ENCODE results near the gene GTPBP4.
A peak's percentile ranks its signal among the peaks of the same experiment; 100 is the strongest.

The GTPBP4 gene

DNA sequence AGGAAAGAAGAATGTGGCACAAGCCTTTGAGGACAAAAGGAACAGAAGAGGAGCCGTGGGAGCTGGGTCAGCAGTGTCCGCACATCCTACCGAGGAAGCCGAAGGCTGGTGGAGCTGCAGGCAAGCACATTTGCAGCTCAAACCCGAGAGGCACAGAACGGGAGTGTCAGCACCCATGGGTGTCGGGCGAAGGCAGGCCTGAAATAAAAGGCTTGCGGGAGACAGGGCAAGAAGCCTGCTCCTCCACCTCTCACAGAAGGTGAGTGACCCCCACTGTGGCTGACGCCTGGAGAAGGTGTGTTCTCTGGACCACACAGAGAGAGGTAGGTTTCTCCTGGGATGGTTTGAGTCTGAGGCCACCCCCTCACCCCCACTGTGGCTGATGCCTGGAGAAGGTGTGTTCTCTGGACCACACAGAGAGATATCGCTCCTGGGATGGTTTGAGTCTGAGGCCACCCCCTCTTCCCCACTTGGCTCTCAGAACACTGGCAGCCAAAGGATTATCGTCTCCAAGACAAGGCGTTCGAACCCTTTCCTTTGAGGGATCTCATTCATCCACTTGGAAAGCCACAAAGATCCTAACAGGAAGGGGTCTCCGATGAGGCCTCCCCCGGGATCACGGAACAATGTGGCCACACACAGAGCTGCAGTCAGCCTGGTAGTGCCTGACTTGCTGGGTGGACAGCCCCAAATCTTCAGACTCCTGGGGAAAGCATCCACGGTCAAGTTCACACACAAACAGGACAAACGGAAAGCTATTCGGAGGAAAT lies 21.6 kb upstream of the GTPBP4 start:
- FAIRE-seq (no peak), DNase-seq (ENCODE audit: low spot score) (no peak)

DNA sequence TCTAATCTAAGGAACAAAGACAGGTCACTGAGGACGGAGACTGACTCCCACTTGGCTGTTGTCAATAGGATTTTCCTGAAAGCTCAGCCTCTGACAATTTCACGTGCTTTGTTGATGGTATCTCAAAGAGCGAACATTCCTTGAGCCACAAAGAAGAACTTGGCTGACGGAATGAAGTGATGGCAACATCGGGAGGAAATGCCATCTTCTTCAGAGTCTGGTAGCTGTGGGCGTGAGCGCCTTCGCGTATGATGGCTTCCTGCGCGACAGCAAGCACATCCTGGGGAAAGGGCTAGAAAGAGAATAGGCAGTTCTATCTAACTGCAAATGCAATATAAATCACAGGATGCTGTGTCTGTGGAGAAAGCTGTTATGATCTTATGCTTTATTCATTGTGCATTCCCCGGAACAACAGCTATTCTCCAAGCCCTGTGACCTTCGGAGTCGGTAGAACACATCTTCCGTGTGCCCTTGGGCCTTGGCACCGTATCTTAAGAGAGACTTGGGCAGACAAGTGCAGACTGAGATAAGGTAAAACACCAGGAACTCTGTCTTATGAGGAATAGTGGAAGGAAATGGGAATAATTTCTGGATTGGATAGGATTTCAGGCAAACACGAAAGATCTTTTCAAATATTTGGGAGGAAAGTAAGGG lies 19.6 kb upstream of the GTPBP4 start:
- no peak for DNase-seq (ENCODE audit: low spot score)
- no peak for FAIRE-seq

DNA sequence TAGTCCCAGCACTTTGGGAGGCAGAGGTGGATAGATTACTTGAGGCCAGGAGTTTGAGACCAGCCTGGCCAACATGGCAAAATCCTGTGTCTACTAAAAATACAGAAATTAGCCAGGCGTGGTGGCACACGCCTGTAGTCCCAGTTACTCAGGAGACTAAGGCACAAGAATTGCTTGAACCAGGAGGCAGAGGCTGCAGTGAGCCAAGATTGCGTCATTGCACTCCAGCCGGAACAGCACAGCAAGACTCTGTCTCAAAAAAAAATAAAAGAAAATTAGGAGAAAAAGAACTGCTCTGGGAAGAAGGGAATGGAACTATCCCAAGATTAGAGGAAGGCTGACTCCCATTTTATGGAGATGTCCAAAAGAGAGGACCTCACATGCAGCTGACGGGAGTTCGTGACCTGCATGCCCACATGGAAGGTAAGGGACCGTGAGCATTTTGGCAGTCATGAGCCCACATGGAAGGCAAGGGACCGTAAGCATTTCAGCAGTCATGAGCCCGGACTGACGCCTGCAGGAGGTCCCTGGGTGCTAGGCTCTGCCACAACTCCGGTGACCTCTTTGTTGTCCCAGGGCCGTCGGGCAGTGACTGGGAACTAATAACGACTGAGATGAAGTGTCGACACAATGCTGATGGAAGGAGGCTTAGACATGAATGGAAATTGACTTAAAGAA lies 18.6 kb upstream of the GTPBP4 start:
- DNase-seq (ENCODE audit: low spot score): no peak
- no peak for FAIRE-seq

DNA sequence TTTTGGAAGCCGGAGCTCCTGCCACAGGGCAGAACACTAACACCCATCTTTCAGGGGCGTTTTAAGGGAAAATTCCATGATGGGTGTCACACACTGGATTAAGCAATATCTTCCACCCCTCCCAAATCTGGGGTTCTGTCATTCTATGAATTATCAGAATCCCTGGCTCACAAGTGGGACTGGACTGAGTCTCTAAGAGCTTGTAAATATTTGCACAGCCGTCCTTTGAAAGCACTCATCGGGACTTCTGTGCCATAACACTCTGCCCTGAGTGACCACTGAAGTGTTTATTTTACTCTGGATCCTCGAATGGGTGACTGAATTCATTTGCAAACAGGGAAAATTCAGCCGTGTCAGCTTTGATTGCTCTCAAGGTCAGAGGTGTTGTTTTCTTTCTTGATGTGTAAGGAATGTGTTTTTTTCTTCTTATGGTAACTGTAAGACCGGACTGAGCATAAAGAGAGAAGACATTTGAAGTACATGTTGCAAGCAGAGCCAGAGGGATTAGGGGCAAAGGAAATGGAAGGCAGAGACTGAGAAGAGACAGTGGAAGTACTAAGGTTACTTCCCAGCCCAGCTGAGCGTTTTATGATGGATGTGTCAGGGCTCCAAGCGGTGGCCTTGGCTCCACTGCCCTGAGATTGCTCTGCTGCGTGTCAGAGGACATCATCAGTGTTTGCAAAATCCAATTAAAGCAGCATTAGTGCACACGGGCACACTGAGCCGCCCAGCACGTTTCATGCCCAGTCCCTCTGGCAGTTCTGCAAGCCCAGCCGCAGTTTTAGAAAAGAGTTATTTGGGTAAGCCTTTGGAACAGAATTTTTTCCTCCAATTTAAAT lies 17.7 kb upstream of the GTPBP4 start:
- FAIRE-seq (no peak), DNase-seq (ENCODE audit: low spot score) (no peak)

- DNase-seq (ENCODE audit: low spot score) (no peak), FAIRE-seq (no peak)
Observed at GRCh38 chr10:971150-971542, 17.1 kb upstream of the GTPBP4 start.

DNA sequence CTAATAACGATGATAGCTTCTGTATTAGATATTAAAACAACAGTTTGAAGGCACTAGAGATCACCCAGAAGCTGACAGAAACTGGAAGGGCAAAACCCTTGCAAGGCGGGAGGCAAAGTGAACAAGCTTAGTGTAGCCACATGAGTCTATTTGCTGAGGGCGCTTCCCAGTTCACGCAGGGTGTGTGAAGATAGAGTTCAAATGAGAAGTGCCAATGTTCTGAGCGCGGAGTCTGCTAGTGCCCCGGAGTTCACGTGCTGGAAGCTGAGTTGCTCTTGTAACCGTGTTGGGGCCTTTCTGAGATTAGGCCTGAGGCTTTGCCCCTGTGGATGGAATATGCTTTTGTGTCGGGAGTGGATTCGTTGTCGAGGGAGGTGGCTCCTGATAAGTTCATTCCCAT lies 16.6 kb upstream of the GTPBP4 start:
- DNase-seq (ENCODE audit: low spot score) (no peak), FAIRE-seq (no peak)

DNA sequence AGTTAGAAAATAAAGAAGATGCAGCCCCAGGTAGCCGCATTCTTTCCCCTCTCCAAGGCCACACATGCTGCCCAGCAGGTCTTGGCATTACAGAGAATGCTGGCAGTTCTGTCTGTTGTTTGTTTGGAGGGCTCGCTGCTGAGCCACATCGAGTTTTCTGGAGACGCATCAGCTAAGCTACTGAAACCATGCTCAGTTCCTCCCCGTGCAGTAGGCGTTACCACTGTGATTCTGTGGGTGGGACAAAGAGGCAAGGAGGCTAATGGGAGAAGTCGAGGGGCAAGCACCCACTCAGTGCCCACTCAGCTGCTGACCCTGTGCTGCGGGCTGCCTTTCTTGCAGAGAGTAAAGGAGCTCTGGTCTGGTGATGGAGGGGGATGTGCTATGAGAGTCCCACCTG lies 15.5 kb upstream of the GTPBP4 start:
- no peak for DNase-seq (ENCODE audit: low spot score)
- no peak for FAIRE-seq

- DNase-seq (ENCODE audit: low spot score) (no peak), FAIRE-seq (no peak)
Observed at GRCh38 chr10:974038-974784, 14.0 kb upstream of the GTPBP4 start.

DNA sequence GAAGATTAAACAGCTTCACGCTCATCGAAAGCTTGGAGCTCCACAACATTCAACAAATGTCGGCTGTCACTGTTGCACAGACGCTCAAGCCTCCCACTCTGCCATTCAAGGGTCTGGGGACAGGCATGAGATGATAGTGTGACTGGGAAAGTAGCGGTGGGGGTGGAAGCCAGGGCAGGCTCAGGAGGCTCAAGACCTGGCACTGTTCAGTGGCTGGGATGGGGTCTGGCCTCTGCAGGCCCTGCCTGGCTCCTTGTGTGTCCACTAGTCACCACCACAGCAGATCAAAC lies 13.5 kb upstream of the GTPBP4 start:
- DNase-seq (ENCODE audit: low spot score) (no peak), FAIRE-seq (no peak)

DNA sequence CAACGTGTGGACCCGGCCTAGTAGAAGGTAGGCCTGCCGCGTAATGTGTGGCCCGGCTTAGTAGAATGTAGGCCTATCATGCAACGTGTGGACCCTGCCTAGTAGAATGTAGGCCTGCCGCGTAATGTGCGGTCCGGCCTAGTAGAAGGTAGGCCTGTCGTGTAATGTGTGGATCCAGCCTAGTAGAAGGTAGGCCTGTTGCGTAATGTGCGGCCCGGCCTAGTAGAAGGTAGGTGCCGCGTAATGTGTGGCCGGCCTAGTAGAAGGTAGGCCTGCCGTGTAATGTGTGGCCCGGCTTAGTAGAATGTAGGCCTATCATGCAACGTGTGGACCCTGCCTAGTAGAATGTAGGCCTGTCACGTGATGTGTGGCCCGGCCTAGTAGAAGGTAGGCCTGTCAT lies 11.9 kb upstream of the GTPBP4 start:
- FAIRE-seq: no peak
- no peak for DNase-seq (ENCODE audit: low spot score)

- no peak for DNase-seq (ENCODE audit: low spot score)
- no peak for FAIRE-seq
Observed at GRCh38 chr10:978826-979421, 9.3 kb upstream of the GTPBP4 start.

- FAIRE-seq: no peak
- no peak for DNase-seq (ENCODE audit: low spot score)
Observed at GRCh38 chr10:980468-981093, 7.7 kb upstream of the GTPBP4 start.

DNA sequence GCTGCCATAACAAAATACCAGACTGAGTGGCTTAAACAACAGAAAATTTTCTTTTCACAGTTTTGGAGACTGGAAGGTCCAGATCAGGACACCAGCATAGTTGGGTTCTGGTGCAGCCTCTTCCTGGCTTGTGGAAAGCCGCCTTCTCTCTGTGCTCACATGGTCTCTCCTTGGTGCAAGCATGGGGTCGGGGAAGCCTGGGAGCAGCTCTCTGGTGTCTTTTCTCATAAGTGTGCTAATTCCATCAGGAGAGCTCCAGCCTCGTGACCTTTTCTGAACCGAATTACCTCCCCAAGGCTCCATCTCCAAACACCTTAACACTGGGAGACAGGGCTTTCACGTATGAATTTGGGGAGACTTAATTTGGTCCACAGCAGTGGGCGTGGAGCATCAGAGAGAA lies 4.8 kb upstream of the GTPBP4 start:
- DNase-seq (ENCODE audit: low spot score) (no peak), FAIRE-seq (no peak)

- no peak for DNase-seq (ENCODE audit: low spot score)
Observed at GRCh38 chr10:983971-984655, 4.1 kb upstream of the GTPBP4 start.

GRCh38 chr10:985361-985760 lies 2.9 kb upstream of the GTPBP4 start:
- FAIRE-seq: no peak

More at GRCh38 chr10:983971-984655, 4.1 kb upstream of the GTPBP4 start:
- FAIRE-seq: no peak

DNA sequence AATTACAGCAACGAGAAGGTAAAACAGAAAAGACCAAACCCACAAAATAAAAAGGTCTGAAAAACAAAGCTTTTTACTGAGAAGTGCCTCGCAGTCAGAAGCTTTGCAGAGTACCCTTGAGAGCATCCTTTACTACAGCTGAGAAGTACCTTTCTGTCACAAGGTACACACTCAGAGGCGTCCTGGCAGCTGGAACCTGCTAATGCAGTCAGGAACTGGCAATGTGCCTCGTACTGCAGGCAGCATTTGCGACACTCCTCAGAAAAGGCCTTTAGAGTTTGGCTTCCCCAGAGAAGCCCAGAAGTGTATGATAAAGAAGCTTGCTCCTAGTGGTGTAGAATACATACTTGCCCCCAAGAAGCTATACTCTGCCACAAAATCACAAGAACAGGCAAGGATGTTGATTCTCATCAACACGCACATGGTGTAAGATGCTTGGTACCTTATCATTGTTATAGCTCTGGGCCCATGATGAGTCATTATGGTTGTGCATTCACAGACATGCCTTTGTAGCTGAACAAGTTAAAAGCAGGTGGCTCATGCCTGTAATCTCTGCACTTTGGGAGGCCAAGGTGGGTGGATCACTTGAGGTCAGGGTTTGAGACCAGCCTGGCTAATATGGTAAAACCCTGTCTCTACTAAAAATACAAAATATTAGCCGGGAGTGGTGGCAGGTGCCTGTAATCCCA lies 2.0 kb upstream of the GTPBP4 start:
- DNase-seq (ENCODE audit: low spot score) (peak; percentile 6), FAIRE-seq (no peak)

More at GRCh38 chr10:985361-985760, 2.9 kb upstream of the GTPBP4 start:
- no peak for DNase-seq (ENCODE audit: low spot score)

DNA sequence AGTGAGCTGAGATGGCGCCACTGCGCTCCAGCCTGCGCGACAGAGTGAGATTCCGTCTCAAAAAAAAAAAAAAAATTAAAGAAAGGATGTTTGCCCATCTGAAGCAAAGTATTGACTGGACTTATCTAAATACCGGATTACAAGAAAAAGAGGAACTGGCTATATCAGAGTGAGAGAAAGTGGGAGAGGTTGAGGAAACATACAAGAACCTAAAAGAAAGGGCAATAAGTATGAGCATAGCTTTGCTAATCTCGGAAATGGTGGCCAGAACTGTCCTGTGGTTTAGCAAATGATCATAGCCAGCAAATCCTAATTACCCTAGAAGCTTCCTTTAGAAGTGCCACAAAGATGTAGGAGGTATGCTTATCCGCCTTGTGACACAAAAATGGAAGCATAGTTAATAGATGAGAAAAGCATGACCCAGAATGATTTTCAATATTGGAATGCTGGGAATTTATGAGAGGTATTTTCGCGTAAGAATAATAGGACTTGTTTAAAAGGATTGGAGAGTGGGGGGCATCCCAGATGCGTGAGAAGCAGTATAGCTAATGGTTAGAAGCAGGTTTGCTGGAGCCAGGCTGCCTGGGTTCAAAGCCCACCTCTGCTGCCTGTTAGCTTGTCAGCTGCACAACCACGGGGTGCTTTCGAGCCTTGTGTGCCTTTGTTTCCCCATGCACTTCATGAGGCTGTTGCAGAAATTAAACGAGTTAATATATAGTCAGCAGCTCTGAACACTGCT lies 1.2 kb upstream of the GTPBP4 start:
- FAIRE-seq (no peak), DNase-seq (ENCODE audit: low spot score) (no peak)

DNA sequence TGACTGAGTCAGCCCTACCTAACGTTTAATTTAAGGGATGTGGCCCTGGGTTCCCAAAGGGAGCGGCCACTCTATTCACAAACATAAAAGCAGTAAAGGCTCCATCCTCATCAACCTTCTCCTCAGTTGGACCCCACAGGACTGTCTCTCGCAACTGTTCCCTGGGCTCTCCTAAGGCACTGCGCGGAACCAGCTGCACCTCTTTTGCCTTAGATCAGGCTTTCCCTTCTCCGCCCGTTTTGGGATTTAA lies 689 bp upstream of the GTPBP4 start:
- DNase-seq (ENCODE audit: low spot score): no peak
- no peak for FAIRE-seq

Data from urothelium cell line (cell line).